ENCODE measurements around the gene ZBTB22.
"Not testable (repeated sequence)": the region's sequence is repeated elsewhere in the genome, so short reads cannot be mapped to it uniquely, and the experiment has no call there.

Gene ZBTB22

DNA sequence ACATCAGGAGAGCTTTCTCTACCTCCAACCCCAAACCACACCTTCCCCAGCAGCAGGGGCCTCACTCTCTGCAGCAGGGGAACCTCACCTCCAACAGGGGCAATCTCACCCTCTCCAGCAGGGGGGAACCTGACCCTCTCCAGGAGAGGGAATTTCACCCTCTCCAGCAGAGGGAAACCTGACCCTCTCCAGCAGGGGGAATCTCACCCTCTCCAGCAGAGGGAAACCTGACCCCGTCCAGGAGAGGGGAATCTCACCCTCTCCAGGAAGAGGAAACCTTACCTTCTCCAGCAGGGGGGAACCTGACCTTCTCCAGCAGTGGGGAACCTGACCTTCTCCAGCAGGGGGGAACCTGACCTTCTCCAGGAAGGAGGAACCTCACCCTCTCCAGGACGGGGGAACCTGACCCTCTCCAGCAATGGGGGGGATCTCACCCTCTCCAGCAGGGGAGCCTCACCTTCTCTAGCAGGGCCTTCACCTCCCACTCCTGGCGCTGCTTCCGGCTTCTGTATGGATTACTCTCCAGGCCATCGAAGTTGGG lies 37.5 kb downstream of the ZBTB22 start:
- Histone ChIP-seq H3K9ac (ENCODE audit: low read length) (no peak overlapping the region), H3K4me3 (ENCODE audit: low read length) (no peak overlapping the region), H3K36me3 (ENCODE audit: control insufficient read depth, insufficient read depth, low read length) (peaks cover 11% of the 10 kb centered on the region), H3K4me1 (ENCODE audit: control insufficient read depth, insufficient read depth, low read length) (peaks cover 40% of the 10 kb centered on the region), H3K9me3 (ENCODE audit: control insufficient read depth, low read length) (no peaks in the 10 kb centered on the region), H3K27me3 (ENCODE audit: control insufficient read depth, insufficient read depth, low read length) (no peaks in the 10 kb centered on the region)

DNA sequence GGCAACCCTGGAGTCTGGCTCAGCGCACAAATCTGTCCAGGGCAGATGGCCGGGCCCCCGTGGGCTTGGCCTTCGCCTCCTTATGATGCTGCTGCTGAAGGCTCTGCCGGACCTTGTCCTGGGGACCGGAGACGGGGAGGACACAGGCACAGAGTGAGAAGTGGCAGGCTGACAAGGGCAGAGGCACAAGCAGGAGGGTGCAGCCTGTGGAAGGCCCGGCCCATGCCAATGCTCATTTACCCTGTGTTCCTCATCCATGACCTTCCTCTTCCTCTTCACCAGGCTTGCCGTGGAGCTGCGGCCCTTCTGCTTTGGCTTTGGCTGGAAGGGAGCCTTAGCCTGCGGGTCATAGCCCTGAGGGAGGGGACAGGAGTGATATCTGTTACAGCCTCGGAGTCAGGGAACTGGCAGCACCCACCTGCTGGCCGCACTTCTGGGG lies 38.3 kb downstream of the ZBTB22 start:
- Histone ChIP-seq H3K36me3 (ENCODE audit: control insufficient read depth, insufficient read depth, low read length) (peaks cover 11% of the 10 kb centered on the region), H3K4me1 (ENCODE audit: control insufficient read depth, insufficient read depth, low read length) (peaks cover 45% of the 10 kb centered on the region)

DNA sequence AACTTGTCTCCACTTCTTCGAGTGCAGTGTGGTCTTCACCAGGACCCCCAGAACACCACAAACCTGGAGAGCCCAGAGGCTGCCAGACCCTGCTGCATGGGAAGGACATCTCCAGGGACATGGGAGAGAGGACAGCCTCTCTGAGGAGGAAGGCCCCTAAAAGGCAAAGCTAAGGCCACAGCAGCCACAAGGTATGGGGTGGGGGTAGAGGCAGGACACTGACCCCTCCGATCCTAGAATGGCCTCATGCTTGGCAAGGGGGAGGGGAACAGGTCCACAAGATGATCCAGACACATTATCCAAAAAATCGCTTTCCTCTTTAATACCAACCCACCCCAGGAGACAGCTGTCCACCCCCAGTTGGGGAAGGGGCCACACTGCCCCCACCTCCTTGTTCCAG lies 38.7 kb downstream of the ZBTB22 start:
- peaks cover 11% of the 10 kb centered on the region for H3K36me3 ChIP-seq (ENCODE audit: control insufficient read depth, insufficient read depth, low read length)
- peak overlapping the region; percentile 1 for H3K9ac ChIP-seq (ENCODE audit: low read length)
- H3K4me1 ChIP-seq (ENCODE audit: control insufficient read depth, insufficient read depth, low read length): peaks cover 49% of the 10 kb centered on the region
- H3K27me3 ChIP-seq (ENCODE audit: control insufficient read depth, insufficient read depth, low read length): no peaks in the 10 kb centered on the region
- no peak overlapping the region for H3K4me3 ChIP-seq (ENCODE audit: low read length)
- H3K9me3 ChIP-seq (ENCODE audit: control insufficient read depth, low read length): no peaks in the 10 kb centered on the region

More for the DNA sequence above, 38.3 kb downstream of the ZBTB22 start:
- H3K4me3 ChIP-seq (ENCODE audit: low read length): no peak overlapping the region
- H3K9me3 ChIP-seq (ENCODE audit: control insufficient read depth, low read length): no peaks in the 10 kb centered on the region
- no peaks in the 10 kb centered on the region for H3K27me3 ChIP-seq (ENCODE audit: control insufficient read depth, insufficient read depth, low read length)
- no peak overlapping the region for H3K9ac ChIP-seq (ENCODE audit: low read length)

DNA sequence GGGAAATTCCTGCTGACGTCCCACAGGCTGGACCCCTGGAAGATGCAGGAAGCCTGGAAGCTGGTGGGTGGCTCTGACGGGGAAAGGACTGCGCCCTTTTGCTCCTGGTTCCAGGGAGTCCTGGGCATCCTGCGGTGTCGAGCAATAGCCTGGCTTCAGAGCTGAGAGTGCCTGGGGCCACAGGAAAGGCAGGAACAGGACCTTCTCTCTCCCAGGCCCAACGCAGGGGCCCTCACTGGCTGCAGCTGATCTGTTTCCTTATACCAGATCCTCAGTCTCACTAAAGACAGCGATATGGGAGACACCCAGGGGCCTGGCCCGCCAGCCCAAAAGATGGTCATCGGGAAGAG lies 39.2 kb downstream of the ZBTB22 start:
- peaks cover 11% of the 10 kb centered on the region for H3K36me3 ChIP-seq (ENCODE audit: control insufficient read depth, insufficient read depth, low read length)
- no peaks in the 10 kb centered on the region for H3K27me3 ChIP-seq (ENCODE audit: control insufficient read depth, insufficient read depth, low read length)
- H3K4me3 ChIP-seq (ENCODE audit: low read length): no peak overlapping the region
- H3K9ac ChIP-seq (ENCODE audit: low read length): peak overlapping the region; percentile 88
- H3K4me1 ChIP-seq (ENCODE audit: control insufficient read depth, insufficient read depth, low read length): peaks cover 54% of the 10 kb centered on the region
- no peaks in the 10 kb centered on the region for H3K9me3 ChIP-seq (ENCODE audit: control insufficient read depth, low read length)

- Histone ChIP-seq H3K27me3 (ENCODE audit: control insufficient read depth, insufficient read depth, low read length) (no peaks in the 10 kb centered on the region), H3K4me3 (ENCODE audit: low read length) (peak overlapping the region; percentile 44), H3K36me3 (ENCODE audit: control insufficient read depth, insufficient read depth, low read length) (peaks cover 11% of the 10 kb centered on the region), H3K4me1 (ENCODE audit: control insufficient read depth, insufficient read depth, low read length) (peaks cover 58% of the 10 kb centered on the region), H3K9me3 (ENCODE audit: control insufficient read depth, low read length) (no peaks in the 10 kb centered on the region), H3K9ac (ENCODE audit: low read length) (peak overlapping the region; percentile 88)
Measured at GRCh38 chr6:33277663-33278391, 39.7 kb downstream of the ZBTB22 start.

DNA sequence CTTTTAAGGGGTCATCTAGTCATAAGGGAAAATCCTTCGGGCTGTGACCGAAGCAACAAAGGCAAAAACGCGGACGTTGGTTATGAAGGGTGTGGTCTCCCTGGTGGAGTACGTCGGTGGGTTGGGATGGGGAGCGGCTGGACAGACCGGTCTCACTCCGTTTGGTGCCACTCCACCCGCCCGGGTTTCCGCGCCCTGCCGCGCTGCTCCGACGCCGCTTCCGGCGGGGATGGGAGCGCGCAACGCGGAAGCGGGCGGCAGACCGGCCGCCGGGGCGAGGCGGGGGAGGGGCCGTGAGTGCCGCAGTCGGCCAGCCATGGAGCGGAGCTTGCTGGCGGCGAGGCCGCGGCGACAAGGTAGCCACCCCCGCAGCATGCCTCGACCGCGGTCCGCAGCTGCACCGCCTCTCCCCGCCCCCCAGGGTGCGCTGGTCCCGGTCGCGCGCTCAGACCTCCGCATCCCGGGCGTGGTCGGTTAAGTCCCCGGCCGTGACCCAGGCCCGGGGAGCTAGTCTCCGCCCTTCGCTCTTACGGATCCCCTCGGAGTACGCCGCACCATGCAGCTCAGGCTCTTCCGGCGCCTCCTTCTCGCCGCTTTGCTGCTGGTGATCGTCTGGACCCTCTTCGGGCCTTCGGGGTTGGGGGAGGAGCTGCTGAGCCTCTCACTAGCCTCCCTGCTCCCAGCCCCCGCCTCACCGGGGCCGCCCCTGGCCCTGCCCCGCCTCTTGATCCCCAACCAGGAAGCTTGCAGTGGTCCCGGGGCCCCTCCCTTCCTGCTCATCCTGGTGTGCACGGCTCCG lies 40.5 kb downstream of the ZBTB22 start, which contains the start of gene B3GALT4:
B3GALT4 (plus strand) TSS at position 260 of the 799 bp plus-strand sequence; CDS start at position 557, 297 bp downstream.
- H3K36me3 ChIP-seq (ENCODE audit: control insufficient read depth, insufficient read depth, low read length): peaks cover 6% of the 10 kb centered on the region
- no peaks in the 10 kb centered on the region for H3K27me3 ChIP-seq (ENCODE audit: control insufficient read depth, insufficient read depth, low read length)
- H3K4me3 ChIP-seq (ENCODE audit: low read length): peak within 1 kb of the TSS; percentile 44
- no peaks in the 10 kb centered on the region for H3K9me3 ChIP-seq (ENCODE audit: control insufficient read depth, low read length)
- H3K9ac ChIP-seq (ENCODE audit: low read length): peak within 1 kb of the TSS; percentile 88
- peaks cover 65% of the 10 kb centered on the region for H3K4me1 ChIP-seq (ENCODE audit: control insufficient read depth, insufficient read depth, low read length)

DNA sequence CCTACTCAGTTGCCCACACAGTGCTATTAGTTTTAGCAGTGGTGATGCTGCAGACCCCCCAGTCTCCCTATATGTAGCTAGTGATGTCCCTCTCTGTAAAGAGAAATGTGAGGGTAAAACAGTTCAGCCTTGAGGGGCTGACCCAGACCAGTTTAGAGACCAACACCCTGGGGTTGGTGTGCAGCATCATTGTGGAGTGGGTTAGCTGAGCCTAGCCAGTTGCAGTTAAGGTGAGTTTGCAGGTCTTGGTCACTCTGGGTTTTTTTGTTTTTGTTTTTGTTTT lies 41.0 kb downstream of the ZBTB22 start:
- H3K9ac ChIP-seq (ENCODE audit: low read length): peak overlapping the region; percentile 88
- H3K27me3 ChIP-seq (ENCODE audit: control insufficient read depth, insufficient read depth, low read length): no peaks in the 10 kb centered on the region
- H3K36me3 ChIP-seq (ENCODE audit: control insufficient read depth, insufficient read depth, low read length): peaks cover 6% of the 10 kb centered on the region
- no peaks in the 10 kb centered on the region for H3K9me3 ChIP-seq (ENCODE audit: control insufficient read depth, low read length)
- peaks cover 65% of the 10 kb centered on the region for H3K4me1 ChIP-seq (ENCODE audit: control insufficient read depth, insufficient read depth, low read length)
- peak overlapping the region; percentile 29 for H3K4me3 ChIP-seq (ENCODE audit: low read length)

- Histone ChIP-seq H3K4me1 (ENCODE audit: control insufficient read depth, insufficient read depth, low read length) (peaks cover 65% of the 10 kb centered on the region), H3K4me3 (ENCODE audit: low read length) (peak overlapping the region; percentile 29), H3K9ac (ENCODE audit: low read length) (peak overlapping the region; percentile 88)
- not testable (repeated sequence) for H3K27me3 ChIP-seq (ENCODE audit: control insufficient read depth, insufficient read depth, low read length); H3K9me3 ChIP-seq (ENCODE audit: control insufficient read depth, low read length); H3K36me3 ChIP-seq (ENCODE audit: control insufficient read depth, insufficient read depth, low read length)
Measured at GRCh38 chr6:33275795-33276580, 41.6 kb downstream of the ZBTB22 start.

GRCh38 chr6:33273924-33274902 lies 43.3 kb downstream of the ZBTB22 start:
- Histone ChIP-seq H3K4me3 (ENCODE audit: low read length) (no peak overlapping the region), H3K36me3 (ENCODE audit: control insufficient read depth, insufficient read depth, low read length) (peaks cover 6% of the 10 kb centered on the region), H3K9me3 (ENCODE audit: control insufficient read depth, low read length) (no peaks in the 10 kb centered on the region), H3K4me1 (ENCODE audit: control insufficient read depth, insufficient read depth, low read length) (peaks cover 60% of the 10 kb centered on the region), H3K9ac (ENCODE audit: low read length) (peak overlapping the region; percentile 42), H3K27me3 (ENCODE audit: control insufficient read depth, insufficient read depth, low read length) (no peaks in the 10 kb centered on the region)

DNA sequence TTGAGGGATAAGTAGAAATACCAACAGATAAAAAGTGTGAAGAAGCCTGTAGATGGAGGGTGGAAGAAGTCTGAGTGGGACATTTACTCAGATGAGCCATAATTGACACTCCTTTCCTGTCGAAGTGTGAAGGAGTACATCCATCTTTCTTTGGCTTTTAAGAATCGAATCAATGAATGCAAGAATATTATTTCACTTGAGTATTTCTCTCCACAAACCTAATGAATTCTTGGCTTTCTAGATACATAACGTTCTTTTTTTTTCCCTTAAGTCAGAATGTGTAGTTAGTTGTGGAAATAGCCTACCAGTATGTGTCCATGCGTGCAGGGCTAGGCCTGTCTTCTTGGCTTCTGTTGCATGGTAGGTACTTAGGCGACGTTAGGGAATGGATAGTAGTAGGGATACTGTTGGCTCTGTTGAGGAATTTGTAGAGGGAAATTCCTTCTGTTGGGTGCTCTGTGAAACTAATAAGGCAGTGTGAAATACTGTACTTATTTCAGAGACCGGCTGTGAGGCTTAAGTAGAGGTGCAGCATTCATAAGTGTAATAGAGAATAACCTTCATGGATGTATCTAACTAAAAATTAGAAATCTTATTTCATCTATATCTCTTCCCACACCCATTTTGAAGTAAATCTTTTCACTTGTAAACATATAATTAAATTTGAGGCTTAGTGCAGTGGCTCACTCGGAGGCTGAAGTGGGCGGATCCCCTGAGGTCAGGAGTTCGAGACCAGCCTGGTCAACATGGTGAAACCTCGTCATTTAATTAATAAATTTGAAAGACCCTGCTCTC lies 44.2 kb downstream of the ZBTB22 start:
- Histone ChIP-seq H3K27me3 (ENCODE audit: control insufficient read depth, insufficient read depth, low read length) (no peaks in the 10 kb centered on the region), H3K4me3 (ENCODE audit: low read length) (peak overlapping the region; percentile 97), H3K9ac (ENCODE audit: low read length) (peak overlapping the region; percentile 99), H3K36me3 (ENCODE audit: control insufficient read depth, insufficient read depth, low read length) (peaks cover 10% of the 10 kb centered on the region), H3K9me3 (ENCODE audit: control insufficient read depth, low read length) (no peaks in the 10 kb centered on the region), H3K4me1 (ENCODE audit: control insufficient read depth, insufficient read depth, low read length) (peaks cover 51% of the 10 kb centered on the region)
